ENCODE data around the gene SPP2.

Gene SPP2

DNA sequence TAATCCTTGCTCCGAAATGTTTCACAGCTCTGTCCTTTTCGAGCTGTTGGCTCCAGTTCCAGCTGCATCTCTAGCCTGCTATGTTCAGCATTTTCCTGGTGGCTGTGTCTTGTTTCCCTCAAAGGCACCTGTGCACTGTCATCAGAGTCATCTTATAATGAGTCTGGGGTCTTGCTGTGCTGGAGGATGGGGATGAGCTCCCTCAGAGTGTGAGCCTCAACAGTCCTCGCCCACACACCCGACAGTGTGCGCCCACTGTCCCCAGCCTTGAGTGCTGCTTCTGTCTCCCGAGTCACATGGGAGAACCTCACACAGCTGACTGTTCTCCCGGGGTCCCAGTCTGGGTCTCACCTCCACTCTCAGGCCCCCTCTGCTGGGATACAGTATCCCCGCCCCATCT lies 25.4 kb downstream of the SPP2 start:
- no peaks in the 10 kb centered on the region for H3K9me3 ChIP-seq (ENCODE audit: control insufficient read depth, insufficient read depth, low read length)
- H3K9ac ChIP-seq (ENCODE audit: low read depth, low read length) = no peak overlapping the region
- no peaks in the 10 kb centered on the region for H3K4me1 ChIP-seq (ENCODE audit: control insufficient read depth, insufficient read depth, low read length)
- no peaks in the 10 kb centered on the region for H3K27me3 ChIP-seq (ENCODE audit: control insufficient read depth, insufficient read depth, low read length)
- H3K36me3 ChIP-seq (ENCODE audit: control insufficient read depth, insufficient read depth, low read length) = no peaks in the 10 kb centered on the region
- no peak overlapping the region for H3K4me3 ChIP-seq (ENCODE audit: low read depth, low read length)

- Histone ChIP-seq H3K27me3 (ENCODE audit: control insufficient read depth, insufficient read depth, low read length) (no peaks in the 10 kb centered on the region), H3K9me3 (ENCODE audit: control insufficient read depth, insufficient read depth, low read length) (no peaks in the 10 kb centered on the region), H3K4me3 (ENCODE audit: low read depth, low read length) (no peak overlapping the region), H3K9ac (ENCODE audit: low read depth, low read length) (no peak overlapping the region), H3K36me3 (ENCODE audit: control insufficient read depth, insufficient read depth, low read length) (no peaks in the 10 kb centered on the region), H3K4me1 (ENCODE audit: control insufficient read depth, insufficient read depth, low read length) (no peaks in the 10 kb centered on the region)
Measured at GRCh38 chr2:234076451-234076850, 25.9 kb downstream of the SPP2 start.

DNA sequence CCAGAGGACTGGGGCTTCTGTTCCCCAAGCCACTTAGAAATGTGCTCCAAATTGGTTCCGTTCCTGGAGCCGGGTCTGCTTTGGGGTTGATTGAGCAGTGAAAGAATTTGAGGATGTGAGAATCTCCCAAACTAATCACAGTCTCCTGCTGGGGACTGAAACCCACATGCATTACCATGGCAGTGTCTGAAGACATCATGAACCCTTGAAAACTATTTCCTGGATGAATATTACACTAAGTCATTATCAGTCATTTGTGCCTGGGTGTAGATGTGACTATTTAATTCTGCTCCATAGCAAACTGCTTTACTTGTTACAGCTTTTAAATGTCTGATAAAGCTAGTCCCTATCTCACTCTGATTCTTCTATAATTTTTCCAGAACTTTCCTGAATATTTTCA lies 27.6 kb downstream of the SPP2 start:
- Histone ChIP-seq H3K4me3 (ENCODE audit: low read depth, low read length) (no peak overlapping the region), H3K4me1 (ENCODE audit: control insufficient read depth, insufficient read depth, low read length) (no peaks in the 10 kb centered on the region), H3K9me3 (ENCODE audit: control insufficient read depth, insufficient read depth, low read length) (no peaks in the 10 kb centered on the region)

DNA sequence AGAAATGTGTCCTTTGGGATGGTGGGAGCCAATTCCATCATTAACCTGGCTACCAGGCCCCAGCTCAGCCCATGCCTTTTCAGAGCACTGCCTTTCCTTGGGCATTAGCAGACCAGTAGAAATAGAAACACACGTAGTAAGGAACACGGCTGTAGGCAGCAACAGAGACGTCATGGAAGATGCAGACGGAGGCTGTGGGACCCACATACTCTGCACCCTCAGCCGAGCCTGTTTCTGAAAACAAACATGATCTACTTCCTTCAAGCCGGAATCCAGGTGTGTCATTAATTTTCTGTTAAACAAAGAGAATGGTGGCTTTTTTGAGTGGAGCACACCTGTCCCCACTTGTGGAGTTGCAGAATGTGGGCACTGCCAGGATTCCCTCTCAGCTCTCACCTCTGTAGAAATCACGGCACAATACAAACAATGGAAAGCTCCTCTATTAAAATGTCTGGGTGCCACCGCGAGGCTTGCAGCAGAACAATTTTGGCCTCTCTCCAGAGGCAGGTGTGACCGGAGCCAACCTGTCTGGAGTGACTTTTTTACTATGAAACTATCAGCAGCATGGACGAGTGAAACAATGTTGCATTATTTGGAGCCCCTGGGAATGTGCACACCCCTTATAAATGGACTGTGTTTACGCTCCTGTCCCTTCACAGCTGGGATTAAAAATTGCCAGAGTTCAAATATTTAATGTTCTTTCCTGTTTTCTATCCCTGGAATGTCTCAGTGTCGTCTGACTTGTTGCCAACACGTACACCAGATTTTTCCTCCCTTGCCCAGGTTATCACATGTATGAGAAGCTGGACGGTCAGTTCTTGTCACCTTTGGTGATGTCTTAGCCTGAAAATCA lies 31.7 kb downstream of the SPP2 start:
- Histone ChIP-seq H3K4me1 (ENCODE audit: control insufficient read depth, insufficient read depth, low read length) (no peaks in the 10 kb centered on the region), H3K36me3 (ENCODE audit: control insufficient read depth, insufficient read depth, low read length) (no peaks in the 10 kb centered on the region), H3K4me3 (ENCODE audit: low read depth, low read length) (no peak overlapping the region), H3K9me3 (ENCODE audit: control insufficient read depth, insufficient read depth, low read length) (no peaks in the 10 kb centered on the region), H3K9ac (ENCODE audit: low read depth, low read length) (no peak overlapping the region), H3K27me3 (ENCODE audit: control insufficient read depth, insufficient read depth, low read length) (no peaks in the 10 kb centered on the region)

More for the DNA sequence above, 27.6 kb downstream of the SPP2 start:
- Histone ChIP-seq H3K9ac (ENCODE audit: low read depth, low read length) (no peak overlapping the region), H3K36me3 (ENCODE audit: control insufficient read depth, insufficient read depth, low read length) (no peaks in the 10 kb centered on the region), H3K27me3 (ENCODE audit: control insufficient read depth, insufficient read depth, low read length) (no peaks in the 10 kb centered on the region)

GRCh38 chr2:234083572-234084348 lies 33.3 kb downstream of the SPP2 start:
- no peaks in the 10 kb centered on the region for H3K4me1 ChIP-seq (ENCODE audit: control insufficient read depth, insufficient read depth, low read length)
- H3K4me3 ChIP-seq (ENCODE audit: low read depth, low read length) = no peak overlapping the region
- no peaks in the 10 kb centered on the region for H3K36me3 ChIP-seq (ENCODE audit: control insufficient read depth, insufficient read depth, low read length)
- H3K9ac ChIP-seq (ENCODE audit: low read depth, low read length) = no peak overlapping the region
- no peaks in the 10 kb centered on the region for H3K27me3 ChIP-seq (ENCODE audit: control insufficient read depth, insufficient read depth, low read length)
- H3K9me3 ChIP-seq (ENCODE audit: control insufficient read depth, insufficient read depth, low read length) = no peaks in the 10 kb centered on the region

DNA sequence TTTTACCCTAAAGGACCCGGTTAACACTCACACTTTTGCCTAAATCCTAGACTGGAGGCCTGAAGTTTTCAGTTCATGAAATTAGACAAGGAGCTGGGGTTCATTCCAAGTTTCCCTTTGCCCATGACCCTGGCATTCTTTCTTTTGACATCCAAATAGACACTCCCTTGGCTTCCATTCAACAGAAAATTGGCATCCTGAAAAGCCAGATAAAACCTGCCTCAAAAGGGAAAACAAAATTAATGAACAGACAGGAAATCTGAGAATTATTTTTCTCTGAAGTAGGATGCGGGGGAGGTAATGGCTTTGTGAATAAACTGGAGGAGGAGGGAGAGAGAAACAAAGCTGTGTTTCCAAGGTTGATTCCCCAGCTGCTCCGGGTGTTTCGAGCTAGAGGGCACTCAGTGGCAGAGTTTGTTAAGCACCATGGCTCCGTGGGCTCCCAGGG lies 41.0 kb downstream of the SPP2 start:
- Histone ChIP-seq H3K9ac (ENCODE audit: low read depth, low read length) (no peak overlapping the region), H3K27me3 (ENCODE audit: control insufficient read depth, insufficient read depth, low read length) (no peaks in the 10 kb centered on the region), H3K36me3 (ENCODE audit: control insufficient read depth, insufficient read depth, low read length) (no peaks in the 10 kb centered on the region), H3K9me3 (ENCODE audit: control insufficient read depth, insufficient read depth, low read length) (no peaks in the 10 kb centered on the region), H3K4me1 (ENCODE audit: control insufficient read depth, insufficient read depth, low read length) (no peaks in the 10 kb centered on the region), H3K4me3 (ENCODE audit: low read depth, low read length) (no peak overlapping the region)

- Histone ChIP-seq H3K9me3 (ENCODE audit: control insufficient read depth, insufficient read depth, low read length) (no peaks in the 10 kb centered on the region), H3K36me3 (ENCODE audit: control insufficient read depth, insufficient read depth, low read length) (no peaks in the 10 kb centered on the region), H3K27me3 (ENCODE audit: control insufficient read depth, insufficient read depth, low read length) (no peaks in the 10 kb centered on the region), H3K4me1 (ENCODE audit: control insufficient read depth, insufficient read depth, low read length) (no peaks in the 10 kb centered on the region), H3K4me3 (ENCODE audit: low read depth, low read length) (no peak overlapping the region), H3K9ac (ENCODE audit: low read depth, low read length) (no peak overlapping the region)
Measured at GRCh38 chr2:234091883-234092282, 41.4 kb downstream of the SPP2 start.

- Histone ChIP-seq H3K36me3 (ENCODE audit: control insufficient read depth, insufficient read depth, low read length) (no peaks in the 10 kb centered on the region), H3K9me3 (ENCODE audit: control insufficient read depth, insufficient read depth, low read length) (no peaks in the 10 kb centered on the region), H3K9ac (ENCODE audit: low read depth, low read length) (no peak overlapping the region), H3K4me1 (ENCODE audit: control insufficient read depth, insufficient read depth, low read length) (no peaks in the 10 kb centered on the region), H3K27me3 (ENCODE audit: control insufficient read depth, insufficient read depth, low read length) (no peaks in the 10 kb centered on the region), H3K4me3 (ENCODE audit: low read depth, low read length) (no peak overlapping the region)
Measured at GRCh38 chr2:234092344-234092743, 41.8 kb downstream of the SPP2 start.

DNA sequence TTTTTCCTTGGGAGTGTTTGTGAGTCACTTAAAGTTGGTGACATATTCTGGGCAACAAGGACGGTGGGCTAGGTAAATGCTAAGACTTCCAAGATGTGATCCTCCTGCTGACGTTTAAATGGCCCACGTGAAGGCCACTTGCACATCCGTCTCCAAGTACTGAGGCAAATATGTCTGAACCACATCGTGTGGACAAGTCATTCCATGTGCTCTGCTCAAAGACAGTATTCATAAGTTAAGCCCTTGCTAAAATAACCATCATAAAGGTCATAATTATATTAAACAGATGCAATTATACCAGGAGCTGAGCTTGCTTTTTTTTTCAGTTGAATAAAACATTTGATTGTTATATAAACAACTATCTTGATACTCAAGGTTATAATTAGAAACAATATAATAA lies 44.8 kb downstream of the SPP2 start:
- H3K9ac ChIP-seq (ENCODE audit: low read depth, low read length) = no peak overlapping the region
- no peaks in the 10 kb centered on the region for H3K9me3 ChIP-seq (ENCODE audit: control insufficient read depth, insufficient read depth, low read length)
- no peaks in the 10 kb centered on the region for H3K27me3 ChIP-seq (ENCODE audit: control insufficient read depth, insufficient read depth, low read length)
- no peak overlapping the region for H3K4me3 ChIP-seq (ENCODE audit: low read depth, low read length)
- no peaks in the 10 kb centered on the region for H3K4me1 ChIP-seq (ENCODE audit: control insufficient read depth, insufficient read depth, low read length)
- H3K36me3 ChIP-seq (ENCODE audit: control insufficient read depth, insufficient read depth, low read length) = no peaks in the 10 kb centered on the region

DNA sequence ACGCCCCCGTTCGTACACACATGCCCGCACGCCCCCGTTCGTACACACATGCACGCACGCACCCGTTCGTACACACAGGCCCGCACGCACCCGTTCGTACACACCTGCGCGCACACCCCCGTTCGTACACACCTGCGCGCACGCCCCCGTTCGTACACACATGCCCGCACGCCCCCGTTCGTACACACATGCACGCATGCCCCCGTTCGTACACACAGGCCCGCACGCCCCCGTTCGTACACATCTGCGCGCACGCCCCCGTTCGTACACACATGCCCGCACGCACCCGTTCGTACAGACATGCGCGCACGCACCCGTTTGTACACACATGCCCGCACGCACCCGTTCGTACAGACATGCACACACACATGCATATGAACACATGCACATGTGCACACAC lies 45.7 kb downstream of the SPP2 start:
- H3K4me3 ChIP-seq (ENCODE audit: low read depth, low read length) = no peak overlapping the region
- no peaks in the 10 kb centered on the region for H3K4me1 ChIP-seq (ENCODE audit: control insufficient read depth, insufficient read depth, low read length)
- H3K9ac ChIP-seq (ENCODE audit: low read depth, low read length) = no peak overlapping the region
- H3K27me3 ChIP-seq (ENCODE audit: control insufficient read depth, insufficient read depth, low read length) = no peaks in the 10 kb centered on the region
- no peaks in the 10 kb centered on the region for H3K36me3 ChIP-seq (ENCODE audit: control insufficient read depth, insufficient read depth, low read length)
- no peaks in the 10 kb centered on the region for H3K9me3 ChIP-seq (ENCODE audit: control insufficient read depth, insufficient read depth, low read length)

- H3K4me1 ChIP-seq (ENCODE audit: control insufficient read depth, insufficient read depth, low read length) = no peaks in the 10 kb centered on the region
- no peak overlapping the region for H3K9ac ChIP-seq (ENCODE audit: low read depth, low read length)
- no peaks in the 10 kb centered on the region for H3K9me3 ChIP-seq (ENCODE audit: control insufficient read depth, insufficient read depth, low read length)
- no peak overlapping the region for H3K4me3 ChIP-seq (ENCODE audit: low read depth, low read length)
- H3K27me3 ChIP-seq (ENCODE audit: control insufficient read depth, insufficient read depth, low read length) = no peaks in the 10 kb centered on the region
- no peaks in the 10 kb centered on the region for H3K36me3 ChIP-seq (ENCODE audit: control insufficient read depth, insufficient read depth, low read length)
Measured at GRCh38 chr2:234098681-234099080, 48.2 kb downstream of the SPP2 start.

DNA sequence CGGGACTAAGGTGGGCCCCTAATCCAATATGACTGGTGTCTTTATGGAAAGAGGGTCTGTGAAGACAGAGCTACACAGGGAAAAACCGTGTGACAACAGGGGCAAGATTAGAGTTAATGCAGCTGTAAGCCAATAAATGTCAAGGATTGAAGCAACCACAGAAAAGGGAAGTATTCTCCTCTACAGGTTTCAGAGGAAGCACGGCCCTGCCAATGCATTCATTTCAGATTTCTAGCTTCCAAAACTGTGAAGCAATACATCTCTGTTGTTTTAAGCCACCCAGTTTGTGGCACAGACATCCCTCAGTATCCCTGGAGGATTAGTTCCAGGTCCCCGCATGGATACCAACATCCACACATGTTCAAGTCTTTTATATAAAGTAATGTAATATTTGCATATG lies 48.8 kb downstream of the SPP2 start:
- no peak overlapping the region for H3K4me3 ChIP-seq (ENCODE audit: low read depth, low read length)
- H3K9ac ChIP-seq (ENCODE audit: low read depth, low read length) = no peak overlapping the region
- H3K9me3 ChIP-seq (ENCODE audit: control insufficient read depth, insufficient read depth, low read length) = no peaks in the 10 kb centered on the region
- no peaks in the 10 kb centered on the region for H3K27me3 ChIP-seq (ENCODE audit: control insufficient read depth, insufficient read depth, low read length)
- no peaks in the 10 kb centered on the region for H3K4me1 ChIP-seq (ENCODE audit: control insufficient read depth, insufficient read depth, low read length)
- no peaks in the 10 kb centered on the region for H3K36me3 ChIP-seq (ENCODE audit: control insufficient read depth, insufficient read depth, low read length)
